Left renal cortex interstitium (tissue), 4 donors: ENCODE measurements around the gene APBB1IP. TPM values are rescaled to one million over a fixed set of nuclear protein-coding genes. Genes with fewer than 3 reads are reported as not detected.

Experiments
- polyA plus RNA-seq, 4 donors: library from polyadenylated mRNA; unstranded; fragments of 120-200 nt; gene quantifications; one replicate each; pipeline ENCODE4 v1.2.1, GENCODE V29; 2013; ENCODE audit not compliant: insufficient read length in 4 of 4

Gene APBB1IP
- polyA plus RNA-seq, 4 donors = 0.95 to 1.7 (median 1.2) TPM

Other genes starting within 250 kb of the APBB1IP start
- gene GAD2, start 221.6 kb upstream of the APBB1IP start, polyA plus RNA-seq = 1 to 10 TPM; 1.5 to 3.1 (median 1.9) TPM